K562 (cell line): ENCODE data around the gene AIDA. TPM values are rescaled to one million over a fixed set of nuclear protein-coding genes. Genes with fewer than 3 reads are reported as not detected.

Experiments
- ATAC-seq: fragments of 200-7000 bp; cut with Tn5 transposase; 3 replicates; pipeline ENCODE4 v1.9.1; 2020; ENCODE audit warnings: moderate library complexity
- BruUV-seq: library from RNA; stranded (reverse); fragments of 400-500 nt; replicated peaks from 2 replicates; lab custom pipeline; 2021; lab: Mats Ljungman, UMichigan
- CTCF ChIA-PET: fragments of 300-600 bp; formaldehyde crosslinking; extraction: SDS; loops from one replicate; lab custom pipeline; 2021; ENCODE audit warnings: low intra/inter-chr PET ratio; lab: Yijun Ruan, JAX
- POLR2A ChIA-PET: fragments of 300-600, 350-650 bp; sonication (Branson Sonifier 250); formaldehyde crosslinking; extraction: SDS; loops from one replicate; lab custom pipeline; 2021; ENCODE audit warnings: antibody characterized with exemption, inconsistent platforms; lab: Yijun Ruan, JAX
- DNase-seq, 4 experiments: peaks; one replicate each; pipeline versions ENCODE4 v3.0.0 to v3.0.0-alpha.2; 2011 to 2018; ENCODE audit warnings: low spot score in 3 of 4, mixed read lengths in 3 of 4; ENCODE audit errors: extremely low read depth in 1 of 4
- FAIRE-seq: peaks from 2 replicates; lab custom pipeline; 2011; peaks lifted over from hg19 to GRCh38; lab: Jason Lieb, UNC
- H2AFZ ChIP-seq: 2 replicates; pipeline ENCODE4 v1.6.0; 2011; ENCODE audit warnings: low read depth, low read length, control low read depth, inconsistent platforms
- H3K27ac ChIP-seq: fragments of 200-600 bp; 3 replicates; pipeline ENCODE4 v1.8.0; 2011; ENCODE audit warnings: low read depth, mild to moderate bottlenecking, control low read depth, inconsistent platforms, low read length, moderate library complexity, mixed read lengths; ENCODE audit errors: extremely low read depth
- H3K27me3 ChIP-seq, 2 experiments: fragments of 300-600 bp in 1 of 2; 2 replicates in 1 of 2; 3 replicates in 1 of 2; pipeline versions ENCODE4 v1.6.0 to v1.8.0; 2011; ENCODE audit warnings: inconsistent platforms in 2 of 2, low read length in 2 of 2, mild to moderate bottlenecking in 1 of 2, mixed read lengths in 1 of 2, moderate library complexity in 1 of 2; ENCODE audit not compliant: control insufficient read depth in 2 of 2, insufficient read depth in 2 of 2
- H3K36me3 ChIP-seq: fragments of 300-600 bp; 3 replicates; pipeline ENCODE4 v1.8.0; 2011; ENCODE audit warnings: mild to moderate bottlenecking, low read length, inconsistent platforms; ENCODE audit not compliant: control insufficient read depth, insufficient read depth
- H3K4me1 ChIP-seq, 2 experiments: fragments of 200-600 bp in 1 of 2; replicated peaks in 1 of 2; 2 replicates in 1 of 2; 3 replicates in 1 of 2; pipeline versions ENCODE4 v1.5.1 to v1.8.0; 2011; ENCODE audit warnings: inconsistent platforms in 2 of 2, low read length in 2 of 2, mild to moderate bottlenecking in 1 of 2, mixed read lengths in 1 of 2, moderate library complexity in 1 of 2; ENCODE audit not compliant: control insufficient read depth in 2 of 2, insufficient read depth in 2 of 2
- H3K4me2 ChIP-seq: 2 replicates; pipeline ENCODE4 v1.6.1; 2011; ENCODE audit warnings: low read length, control low read depth, inconsistent platforms, mixed read lengths; ENCODE audit not compliant: insufficient read depth
- H3K4me3 ChIP-seq: fragments of 200-600 bp; sonication (generic), shearing (Covaris generic); 2 replicates; pipeline ENCODE4 v1.5.1; 2016; ENCODE audit warnings: control low read depth, inconsistent platforms
- H3K79me2 ChIP-seq: fragments of 200-600 bp; 3 replicates; pipeline ENCODE4 v1.8.0; 2011; ENCODE audit warnings: low read length, inconsistent platforms; ENCODE audit not compliant: control insufficient read depth, insufficient read depth
- H3K9ac ChIP-seq, 2 experiments: 2 replicates each; pipeline versions ENCODE4 v1.6.0 to v1.6.1; 2011; ENCODE audit warnings: low read depth in 2 of 2, low read length in 2 of 2, control low read depth in 1 of 2, inconsistent platforms in 1 of 2, mild to moderate bottlenecking in 1 of 2, mixed read lengths in 1 of 2; ENCODE audit not compliant: insufficient read depth in 1 of 2
- H3K9me1 ChIP-seq: one replicate; pipeline ENCODE4 v1.6.0; 2011; ENCODE audit warnings: inconsistent platforms, mild to moderate bottlenecking, low read length, moderate library complexity; ENCODE audit not compliant: control insufficient read depth, insufficient read depth
- H3K9me3 ChIP-seq: replicated peaks from 2 replicates; pipeline ENCODE4 v1.5.1; 2011; ENCODE audit warnings: low read depth, low read length, inconsistent platforms; ENCODE audit not compliant: control insufficient read depth, insufficient read depth
- H4K20me1 ChIP-seq: replicated peaks from 2 replicates; pipeline ENCODE4 v1.6.1; 2011; ENCODE audit warnings: low read length, inconsistent platforms, mixed read lengths; ENCODE audit not compliant: control insufficient read depth, insufficient read depth
- AFF4 ChIP-seq: sonication (generic); formaldehyde crosslinking; IDR thresholded peaks from 2 replicates; pipeline ENCODE4 v1.8.0; 2023; ENCODE audit warnings: mild to moderate bottlenecking, missing genetic modification reagents
- KLF6 ChIP-seq: fragments of 250-450 bp; sonication (Bioruptor Pico); IDR thresholded peaks from 2 replicates; pipeline ENCODE4 v1.4.0; 2020; ENCODE audit warnings: mild to moderate bottlenecking, moderate library complexity, borderline replicate concordance
- NFIC ChIP-seq: fragments of 450-650 bp; IDR thresholded peaks from 2 replicates; pipeline ENCODE4 v1.6.1; 2017; ENCODE audit warnings: mild to moderate bottlenecking, inconsistent platforms
- RBM34 ChIP-seq: fragments of 200-400 bp; formaldehyde crosslinking; IDR thresholded peaks from 2 replicates; pipeline ENCODE4 v1.6.1; 2018; ENCODE audit warnings: low read length, borderline replicate concordance; ENCODE audit not compliant: insufficient read depth
- RUNX1 ChIP-seq: sonication (generic); IDR thresholded peaks from 2 replicates; pipeline ENCODE4 v1.6.1; 2016; ENCODE audit warnings: antibody characterized with exemption, low read depth
- ZC3H8 ChIP-seq: fragments of 450-650 bp; IDR thresholded peaks from 2 replicates; pipeline ENCODE4 v1.6.1; 2017
- ZNF444 ChIP-seq: fragments of 250-450 bp; sonication (Bioruptor Pico); IDR thresholded peaks from 2 replicates; pipeline ENCODE4 v1.4.0; 2020; ENCODE audit warnings: mild to moderate bottlenecking, moderate library complexity
- ZNF740 ChIP-seq, 3 experiments: fragments of 200-800 bp in 1 of 3; sonication (Bioruptor generic) in 1 of 3; sonication (generic) in 1 of 3; formaldehyde crosslinking in 1 of 3; IDR thresholded peaks; 2 replicates each; pipeline versions ENCODE4 v1.6.1 to v1.8.0; 2016 to 2022; ENCODE audit warnings: mild to moderate bottlenecking in 2 of 3, missing compliant biosample characterization in 2 of 3, missing genetic modification characterization in 2 of 3, missing genetic modification reagents in 1 of 3
- WGBS: fragments of 100-300 bp; shearing (Covaris generic); methylation state at CpG from one replicate; pipeline ENCODE4 v1.1.6; 2016; ENCODE audit warnings: low coverage, mixed read lengths; ENCODE audit not compliant: insufficient coverage; ENCODE audit errors: missing lambda C conversion rate; 5-methylcytosine and 5-hydroxymethylcytosine counted together
- in situ Hi-C: fragments of 300-500 bp; cut with MboI; formaldehyde crosslinking; loops from 4 replicates; pipeline ENCODE4 v1.15.0; 2018; ENCODE audit warnings: inconsistent platforms, mixed read lengths
- intact Hi-C: fragments of 100-400 bp; cut with micrococcal nuclease; formaldehyde crosslinking; loops from 2 replicates; pipeline ENCODE4 v1.14.2; 2022
- polyA plus RNA-seq, 8 experiments: library from polyadenylated mRNA; depleted of rRNA in 4 of 8; stranded (reverse) in 5 of 8; unstranded in 3 of 8; fragments of >200 nt; fragmentation: Nextera tagmentation in 2 of 8; fragmentation: Illumina TruSeq in 1 of 8; extraction: Ambion mirVana in 2 of 8; extraction: Trizol in 1 of 8; gene quantifications; 2 replicates each; pipeline versions ENCODE4 v1.2.1 to v1.2.3, GENCODE V29; 2011 to 2014; ENCODE audit warnings: inconsistent platforms in 1 of 8, missing spikeins in 1 of 8
- total RNA-seq, 7 experiments: library from RNA; depleted of rRNA in 6 of 7; stranded (reverse); fragments of >200 nt in 6 of 7; fragmentation: Illumina TruSeq in 2 of 7; extraction: Trizol in 2 of 7; gene quantifications; 2 replicates each; pipeline versions ENCODE4 v1.2.1 to v1.2.3, GENCODE V29; 2011 to 2021; ENCODE audit warnings: low replicate concordance in 1 of 7
- TF ChIP-seq, protein P1 (sequence below): fragments of 250-450 bp; sonication (Bioruptor Pico); IDR thresholded peaks from 2 replicates; pipeline ENCODE4 v1.8.0; 2022; ENCODE audit warnings: inconsistent platforms, mild to moderate bottlenecking, moderate library complexity, borderline replicate concordance
- TF ChIP-seq, protein P2 (sequence below): fragments of 250-450 bp; sonication (Bioruptor Pico); IDR thresholded peaks from 2 replicates; pipeline ENCODE4 v1.8.0; 2022; ENCODE audit warnings: moderate library complexity, mild to moderate bottlenecking, inconsistent platforms
- TF ChIP-seq, protein P3 (sequence below), 2 experiments: fragments of 450-650 bp; IDR thresholded peaks; 2 replicates each; pipeline ENCODE4 v1.6.1; 2016

AIDA gene
- total and polyA plus RNA-seq, 9 of the 15 experiments (the other 6 are each of a cell fraction or from before 2014, with no cell fraction given) = 18.2 to 77.9 (median 24.9) TPM

GRCh38 chr1:222624214-222624613 lies 88.1 kb downstream of the AIDA start:
- intact Hi-C loops (no loop called here), in situ Hi-C loops (no loop called here)
- H3K4me3 ChIP-seq = no peak overlapping the region
- FAIRE-seq = no peak
- ChIA-PET POLR2A (interaction anchor here (1.4 kb wide), 1 partner anchor 10 kb away, joined by 5 read pairs; no protein-coding TSS in a partner anchor), CTCF (no interaction called here)
- no peaks in the 10 kb centered on the region for H3K9me3 ChIP-seq
- 95% methylated on average over 7 of the region's 7 CpGs for WGBS
- no peak overlapping the region for H3K27ac ChIP-seq
- BruUV-seq = no TSS peak
- no peak overlapping the region for H3K4me2 ChIP-seq
- peaks cover 0 to 5% of the 10 kb centered on the region in 2 experiments; a peak in 2 of 5 replicates for H3K4me1 ChIP-seq
- H3K79me2 ChIP-seq = peaks cover 22% of the 10 kb centered on the region
- H3K27me3 ChIP-seq = no peaks in the 10 kb centered on the region
- DNase-seq = no peak
- ATAC-seq = no peak
- no peaks in the 10 kb centered on the region for H3K9me1 ChIP-seq
- H2AFZ ChIP-seq = no peak overlapping the region
- no peak overlapping the region for H3K9ac ChIP-seq
- H4K20me1 ChIP-seq = peaks cover 9% of the 10 kb centered on the region; the same call in 1 of the 2 replicates
- H3K36me3 ChIP-seq = peaks cover 78% of the 10 kb centered on the region
- TF ChIP-seq, protein P1, sequence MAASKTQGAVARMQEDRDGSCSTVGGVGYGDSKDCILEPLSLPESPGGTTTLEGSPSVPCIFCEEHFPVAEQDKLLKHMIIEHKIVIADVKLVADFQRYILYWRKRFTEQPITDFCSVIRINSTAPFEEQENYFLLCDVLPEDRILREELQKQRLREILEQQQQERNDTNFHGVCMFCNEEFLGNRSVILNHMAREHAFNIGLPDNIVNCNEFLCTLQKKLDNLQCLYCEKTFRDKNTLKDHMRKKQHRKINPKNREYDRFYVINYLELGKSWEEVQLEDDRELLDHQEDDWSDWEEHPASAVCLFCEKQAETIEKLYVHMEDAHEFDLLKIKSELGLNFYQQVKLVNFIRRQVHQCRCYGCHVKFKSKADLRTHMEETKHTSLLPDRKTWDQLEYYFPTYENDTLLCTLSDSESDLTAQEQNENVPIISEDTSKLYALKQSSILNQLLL = 0 out of 2 replicates have a peak, but pooled peaks have one; percentile 33
- TF ChIP-seq RBM34 (no peak), ZC3H8 (no peak), RUNX1 (no peak), ZNF444 (CRISPR knock-in tag) (no peak), KLF6 (CRISPR knock-in tag) (no peak), ZNF740 (CRISPR knock-in tag; IDR thresholded peaks at IDR 0.05) (no peak), ZNF740 (tag; IDR thresholded peaks at IDR 0.05) (no peak), NFIC (no peak), AFF4 (CRISPR knock-in tag) (no peak)
- TF ChIP-seq, protein P2, sequence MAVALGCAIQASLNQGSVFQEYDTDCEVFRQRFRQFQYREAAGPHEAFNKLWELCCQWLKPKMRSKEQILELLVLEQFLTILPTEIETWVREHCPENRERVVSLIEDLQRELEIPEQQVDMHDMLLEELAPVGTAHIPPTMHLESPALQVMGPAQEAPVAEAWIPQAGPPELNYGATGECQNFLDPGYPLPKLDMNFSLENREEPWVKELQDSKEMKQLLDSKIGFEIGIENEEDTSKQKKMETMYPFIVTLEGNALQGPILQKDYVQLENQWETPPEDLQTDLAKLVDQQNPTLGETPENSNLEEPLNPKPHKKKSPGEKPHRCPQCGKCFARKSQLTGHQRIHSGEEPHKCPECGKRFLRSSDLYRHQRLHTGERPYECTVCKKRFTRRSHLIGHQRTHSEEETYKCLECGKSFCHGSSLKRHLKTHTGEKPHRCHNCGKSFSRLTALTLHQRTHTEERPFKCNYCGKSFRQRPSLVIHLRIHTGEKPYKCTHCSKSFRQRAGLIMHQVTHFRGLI = 0 out of 2 replicates have a peak, but pooled peaks have one; percentile 43
- TF ChIP-seq, protein P3, sequence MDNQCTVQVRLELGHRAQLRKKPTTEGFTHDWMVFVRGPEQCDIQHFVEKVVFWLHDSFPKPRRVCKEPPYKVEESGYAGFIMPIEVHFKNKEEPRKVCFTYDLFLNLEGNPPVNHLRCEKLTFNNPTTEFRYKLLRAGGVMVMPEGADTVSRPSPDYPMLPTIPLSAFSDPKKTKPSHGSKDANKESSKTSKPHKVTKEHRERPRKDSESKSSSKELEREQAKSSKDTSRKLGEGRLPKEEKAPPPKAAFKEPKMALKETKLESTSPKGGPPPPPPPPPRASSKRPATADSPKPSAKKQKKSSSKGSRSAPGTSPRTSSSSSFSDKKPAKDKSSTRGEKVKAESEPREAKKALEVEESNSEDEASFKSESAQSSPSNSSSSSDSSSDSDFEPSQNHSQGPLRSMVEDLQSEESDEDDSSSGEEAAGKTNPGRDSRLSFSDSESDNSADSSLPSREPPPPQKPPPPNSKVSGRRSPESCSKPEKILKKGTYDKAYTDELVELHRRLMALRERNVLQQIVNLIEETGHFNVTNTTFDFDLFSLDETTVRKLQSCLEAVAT (IDR thresholded peaks at IDR 0.05) = no peak
